HG03045 (cell line): Measurements from ENCODE around the gene C1QTNF7.

Source experiments
- ATAC-seq: cut with Tn5 transposase; IDR thresholded peaks from one replicate; pipeline ENCODE4 v1.9.1; 2021; ENCODE audit warnings: mild to moderate bottlenecking, moderate library complexity; ENCODE audit not compliant: unreplicated experiment

C1QTNF7 gene, protein sequence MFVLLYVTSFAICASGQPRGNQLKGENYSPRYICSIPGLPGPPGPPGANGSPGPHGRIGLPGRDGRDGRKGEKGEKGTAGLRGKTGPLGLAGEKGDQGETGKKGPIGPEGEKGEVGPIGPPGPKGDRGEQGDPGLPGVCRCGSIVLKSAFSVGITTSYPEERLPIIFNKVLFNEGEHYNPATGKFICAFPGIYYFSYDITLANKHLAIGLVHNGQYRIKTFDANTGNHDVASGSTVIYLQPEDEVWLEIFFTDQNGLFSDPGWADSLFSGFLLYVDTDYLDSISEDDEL

DNA sequence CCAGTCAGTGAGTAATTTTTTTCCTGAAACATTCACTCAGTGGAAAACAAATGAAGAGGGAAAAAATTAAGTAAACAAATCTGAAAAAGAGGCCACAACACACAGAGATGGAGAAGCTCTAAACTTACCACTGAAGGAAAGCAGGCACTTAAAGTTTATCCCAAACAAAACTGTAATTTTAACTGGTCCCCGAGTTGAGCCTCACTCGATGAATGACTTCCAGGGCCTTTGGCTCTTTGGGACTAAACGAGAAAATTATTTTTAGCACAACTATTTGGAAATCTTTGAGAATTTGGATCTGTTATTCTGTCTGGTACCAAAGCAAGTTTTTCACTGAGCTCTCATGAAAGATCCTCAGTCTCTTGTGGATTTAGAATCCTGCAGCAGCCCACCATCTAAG lies at the start of gene C1QTNF7:
Gene C1QTNF7, plus strand, starts transcription at position 333 of the 400 bp plus-strand sequence. CDS start 7,711 bp downstream, outside the sequence.
- no peak for ATAC-seq

DNA sequence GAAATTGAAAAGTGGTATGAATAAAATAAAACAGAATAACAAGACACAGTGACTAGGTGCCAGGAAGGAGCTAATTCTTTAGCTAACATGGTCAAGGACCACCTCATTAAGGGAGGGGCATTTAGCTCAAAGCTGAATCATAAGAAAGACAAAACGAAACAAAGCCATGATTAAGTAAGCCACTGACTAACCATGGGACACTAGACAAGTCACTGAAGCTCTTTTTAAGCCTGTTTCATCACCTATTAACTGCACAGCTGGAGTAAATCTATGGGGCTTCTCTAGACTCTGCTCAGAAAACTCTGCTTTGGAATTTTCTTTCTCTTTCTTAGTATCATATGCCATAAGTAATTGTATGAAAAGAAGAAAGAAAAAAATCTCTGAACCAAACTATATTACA lies 49.8 kb upstream of the C1QTNF7 start:
- no peak for ATAC-seq

DNA sequence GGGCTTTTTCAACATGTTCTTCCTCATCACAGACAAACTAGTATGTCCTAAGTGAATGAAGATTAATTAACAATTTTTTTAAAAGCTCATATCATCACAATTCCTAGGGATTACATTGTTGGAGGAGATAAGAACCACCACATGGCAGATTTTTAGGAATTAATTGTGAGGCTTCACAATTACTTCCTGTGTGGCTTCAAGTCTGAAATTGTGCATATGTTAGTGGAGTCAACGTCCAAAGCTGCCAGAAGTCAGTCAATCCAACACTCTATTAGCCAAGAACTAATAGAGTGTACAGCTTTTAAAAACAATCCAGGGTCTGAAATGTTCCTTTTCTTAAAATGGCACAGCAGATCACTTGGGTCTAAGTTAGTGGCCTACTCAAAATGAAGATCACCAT lies 49.3 kb upstream of the C1QTNF7 start:
- no peak for ATAC-seq

DNA sequence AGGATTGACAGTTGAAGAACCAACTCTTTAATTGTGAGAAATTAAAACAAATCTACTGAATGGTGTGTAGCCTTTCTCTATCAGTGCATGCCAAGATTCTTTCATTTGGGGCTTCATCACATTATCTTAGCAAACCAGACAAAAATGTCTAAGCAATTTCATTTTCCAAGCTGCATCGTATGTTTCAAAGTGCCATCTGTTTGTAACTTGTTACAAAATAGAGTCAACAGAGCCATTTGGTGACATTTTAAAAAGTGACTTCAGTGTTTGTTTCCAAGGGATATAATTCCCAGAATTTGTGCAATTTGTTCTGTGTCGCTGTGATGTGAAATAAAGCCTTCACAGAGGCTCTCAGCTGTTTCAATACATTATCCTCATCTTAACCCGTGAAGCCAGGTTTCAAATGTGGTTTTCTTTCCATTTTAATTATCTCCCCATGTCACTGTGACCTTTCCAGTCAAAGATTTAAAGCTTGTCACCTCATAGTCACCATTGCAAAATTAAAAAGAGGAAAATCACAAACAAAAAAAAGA lies 46.0 kb upstream of the C1QTNF7 start:
- no peak for ATAC-seq

DNA sequence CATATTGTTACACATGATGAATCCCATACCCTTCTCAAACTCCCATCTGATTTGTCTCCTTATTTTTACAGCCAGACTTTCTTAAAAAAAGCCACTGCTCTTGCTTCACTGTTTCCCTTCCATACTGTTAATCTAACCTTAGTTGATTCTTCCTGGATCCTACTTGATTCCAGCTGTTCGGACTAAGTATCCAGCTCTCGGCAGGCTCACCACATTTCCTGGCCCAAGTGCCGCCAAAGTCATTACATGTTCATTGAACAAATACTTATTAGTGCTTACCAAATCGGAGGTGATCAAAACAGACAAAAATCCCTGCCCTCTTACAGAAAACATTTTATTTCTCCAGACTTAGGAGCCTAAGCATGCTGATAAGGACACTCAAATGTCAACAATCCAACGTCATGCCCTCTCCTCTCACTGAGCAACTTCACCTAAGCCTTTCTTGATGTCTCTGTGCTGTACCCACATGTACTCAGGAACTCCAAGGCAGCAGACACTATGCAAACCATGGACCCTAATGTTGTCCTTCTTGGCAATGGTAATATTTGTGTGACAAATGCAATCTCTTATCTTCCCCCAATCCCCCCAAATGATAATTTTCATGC lies 45.1 kb upstream of the C1QTNF7 start:
- no peak for ATAC-seq

DNA sequence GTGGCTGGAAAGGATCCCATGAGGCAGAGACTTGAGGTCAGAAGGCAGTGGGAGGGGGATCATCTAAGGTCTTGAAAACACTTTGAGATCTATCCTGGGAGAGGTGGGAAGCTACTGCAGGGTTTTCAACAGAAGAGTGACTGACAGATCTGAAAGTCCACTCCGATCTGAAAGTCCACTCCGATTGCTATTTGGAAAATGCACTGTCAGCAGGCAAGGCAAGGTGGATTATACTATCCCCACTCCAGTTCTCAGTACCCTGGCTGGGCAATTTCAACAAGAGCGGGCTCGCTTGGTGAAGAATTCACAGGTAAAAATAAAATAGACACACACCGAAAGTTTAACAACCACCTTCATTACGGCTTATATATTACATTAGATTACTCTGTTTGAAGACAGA lies 42.3 kb upstream of the C1QTNF7 start:
- ATAC-seq: no peak

DNA sequence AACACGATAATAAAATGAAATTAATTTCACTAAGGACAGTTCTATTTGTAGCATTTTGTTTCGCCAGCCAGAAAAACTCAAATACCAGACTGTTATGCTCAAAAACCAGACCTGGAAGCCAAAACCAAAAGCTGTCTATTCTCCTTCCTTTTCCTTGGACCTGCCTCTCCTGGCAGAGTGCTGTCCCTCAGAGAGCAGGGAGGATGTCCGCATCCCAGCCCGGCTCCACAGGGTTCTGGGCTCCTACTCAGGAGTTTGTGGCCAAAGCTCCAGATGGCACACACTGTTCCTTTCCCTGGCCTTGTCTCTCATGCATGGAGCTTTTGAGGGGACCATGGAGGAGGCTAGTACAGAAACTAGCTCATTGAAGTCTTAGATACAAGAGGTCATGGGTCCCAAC lies 41.9 kb upstream of the C1QTNF7 start:
- ATAC-seq: no peak

DNA sequence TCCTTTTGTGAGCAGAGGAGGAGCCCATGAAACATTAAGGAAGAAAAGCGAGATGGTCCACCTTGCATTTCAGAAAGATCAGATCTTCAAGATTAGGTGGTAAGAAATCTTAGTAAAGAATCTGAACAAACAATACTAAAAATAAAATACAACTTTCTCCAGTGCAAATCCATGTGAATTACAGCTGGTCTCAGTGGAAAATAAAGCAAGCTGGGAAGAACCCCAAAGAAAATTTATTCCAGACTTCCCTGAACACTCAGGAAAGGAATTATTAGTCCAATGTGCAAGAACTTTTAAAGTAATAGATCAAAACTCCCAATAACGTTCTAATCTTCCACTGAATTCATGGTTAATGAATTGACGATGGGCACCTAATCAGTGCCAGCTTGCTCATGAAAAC lies 37.3 kb upstream of the C1QTNF7 start:
- no peak for ATAC-seq

DNA sequence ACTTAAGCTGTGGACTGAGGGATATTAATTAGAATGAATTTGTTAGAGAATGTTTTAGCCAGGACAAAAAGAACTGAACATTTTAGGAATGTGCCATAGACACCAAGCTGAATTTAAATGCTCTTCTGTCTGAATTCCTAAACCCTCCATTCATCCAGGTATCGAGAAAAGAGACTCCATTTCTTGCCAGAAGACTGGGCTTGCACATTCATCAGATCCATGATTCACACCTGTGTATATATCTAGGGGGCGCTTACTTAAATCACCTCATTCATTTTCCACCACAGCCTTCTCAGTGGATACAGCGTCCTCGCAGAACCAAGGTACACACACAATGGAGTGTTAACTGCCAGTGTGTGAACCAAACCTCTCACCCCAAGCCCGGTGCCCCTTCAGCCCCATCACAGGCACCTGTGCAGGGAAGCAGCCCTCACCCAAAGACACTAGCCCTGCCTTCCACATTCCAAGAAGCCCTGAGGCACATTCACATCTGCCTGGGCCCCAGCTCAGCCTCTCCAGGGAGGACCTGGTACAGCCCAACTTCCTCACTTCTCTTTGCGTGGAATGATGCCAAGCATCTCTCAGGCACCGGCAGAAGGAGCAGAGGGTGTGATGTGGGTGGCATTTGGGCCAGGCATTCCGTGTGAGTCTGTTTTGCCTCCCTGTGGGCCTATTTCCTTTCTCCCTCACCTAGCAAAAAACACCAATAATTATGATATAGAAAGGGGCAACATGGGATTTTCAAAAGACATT lies 35.6 kb upstream of the C1QTNF7 start:
- ATAC-seq: no peak

DNA sequence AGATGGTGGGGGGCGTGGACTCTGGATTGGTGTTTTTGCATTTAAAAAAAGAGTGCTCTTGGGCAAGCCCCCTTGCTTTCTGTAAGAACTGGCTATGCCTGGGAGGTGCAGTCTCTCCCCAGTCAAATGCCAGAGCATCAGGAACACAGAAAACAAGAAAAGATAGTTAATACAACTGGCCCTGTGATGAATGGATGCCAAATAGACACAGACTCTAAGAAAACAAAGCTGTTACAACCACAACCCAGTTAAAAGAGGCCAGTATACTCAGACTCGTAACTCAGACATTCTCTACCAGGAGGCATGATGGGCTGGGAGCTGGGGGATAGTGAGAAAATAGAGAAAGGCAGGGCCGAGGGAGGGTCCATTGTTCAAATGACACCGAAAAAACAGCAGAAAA lies 32.5 kb upstream of the C1QTNF7 start:
- no peak for ATAC-seq

DNA sequence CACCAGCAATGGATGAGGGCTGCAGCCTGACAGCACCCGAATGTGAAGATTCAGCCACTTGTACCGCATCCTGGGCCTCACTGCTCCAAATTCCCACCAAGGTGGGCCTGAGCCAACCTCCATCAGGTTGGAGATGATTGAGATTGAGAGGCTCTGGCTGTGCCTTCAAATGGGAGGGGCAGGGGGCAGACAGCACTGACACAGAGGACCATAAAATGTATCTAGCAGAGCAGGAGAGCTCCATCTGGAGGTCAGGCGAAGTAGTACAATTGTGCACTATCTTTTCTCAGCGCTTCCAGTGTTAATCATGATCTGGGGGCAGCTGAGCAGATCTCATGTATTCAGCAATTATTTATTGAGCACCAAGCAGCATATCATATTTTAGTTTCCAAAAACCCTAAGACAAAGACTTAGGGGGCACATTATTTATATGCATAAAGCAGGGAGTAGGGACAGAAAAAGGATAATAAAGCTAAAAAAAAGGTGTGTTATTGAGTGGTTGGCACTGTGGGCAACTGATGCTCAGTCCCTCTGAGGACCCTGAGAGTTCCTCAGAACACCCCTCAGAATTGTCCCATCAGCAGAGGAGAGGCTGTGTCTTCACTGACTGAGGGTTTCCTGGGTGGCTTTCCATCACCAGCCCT lies 31.6 kb upstream of the C1QTNF7 start:
- no peak for ATAC-seq

DNA sequence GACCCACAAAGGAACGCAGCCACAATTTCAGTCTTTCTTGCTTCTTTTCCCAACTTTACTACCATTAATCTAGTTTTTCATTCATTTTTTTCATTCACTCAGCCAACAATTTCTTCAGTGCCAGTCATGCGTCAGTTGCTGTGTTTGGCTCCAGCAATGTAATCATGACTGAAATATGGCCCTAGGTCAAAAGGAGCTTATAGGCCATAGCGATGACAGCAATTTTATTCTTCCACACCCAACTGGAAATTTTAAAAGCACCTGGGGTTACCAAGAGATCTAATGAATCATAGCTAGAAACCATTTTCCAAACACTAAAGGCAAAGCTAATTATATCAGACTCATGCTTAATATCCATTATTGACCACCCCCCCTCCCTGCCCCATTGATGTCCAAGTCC lies 29.8 kb upstream of the C1QTNF7 start:
- ATAC-seq: no peak

DNA sequence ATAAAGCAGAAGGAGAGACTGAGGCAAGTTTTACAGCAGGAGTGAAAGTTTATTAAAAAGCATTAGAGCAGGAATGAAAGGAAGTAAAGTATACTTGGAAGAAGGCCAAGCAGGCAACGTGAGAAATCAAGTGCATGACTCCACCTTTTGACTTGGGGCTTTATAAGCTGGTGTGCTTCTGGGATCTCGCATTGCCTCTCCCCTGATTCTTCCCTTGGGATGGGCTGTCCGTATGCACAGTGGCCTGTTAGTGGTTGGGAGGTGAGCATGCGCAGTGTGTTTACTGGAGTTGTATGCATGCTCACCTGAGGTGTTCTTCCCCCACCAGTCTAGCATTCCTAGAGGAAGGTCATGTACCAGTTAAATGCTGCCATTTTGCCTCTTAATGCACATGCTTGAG lies 29.1 kb upstream of the C1QTNF7 start:
- ATAC-seq: no peak

DNA sequence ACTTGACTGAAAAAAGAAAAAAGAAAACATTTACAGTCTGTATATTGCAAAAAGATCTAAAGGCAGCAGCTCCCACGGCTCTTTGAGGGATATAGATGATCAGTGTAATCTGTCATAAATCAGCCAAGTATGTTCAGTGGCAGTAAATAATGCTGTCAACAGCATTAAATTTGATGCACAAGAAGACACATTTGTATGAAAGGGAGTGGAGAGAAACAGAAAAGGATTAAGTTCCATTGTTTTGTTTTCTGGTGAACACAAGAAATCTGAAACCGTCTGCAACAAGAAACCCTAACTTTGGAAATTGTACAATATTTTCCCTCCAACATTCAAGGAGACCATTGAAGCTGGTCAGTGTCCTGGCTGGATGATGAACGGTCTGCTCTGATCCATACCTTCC lies 27.6 kb upstream of the C1QTNF7 start:
- ATAC-seq: no peak

DNA sequence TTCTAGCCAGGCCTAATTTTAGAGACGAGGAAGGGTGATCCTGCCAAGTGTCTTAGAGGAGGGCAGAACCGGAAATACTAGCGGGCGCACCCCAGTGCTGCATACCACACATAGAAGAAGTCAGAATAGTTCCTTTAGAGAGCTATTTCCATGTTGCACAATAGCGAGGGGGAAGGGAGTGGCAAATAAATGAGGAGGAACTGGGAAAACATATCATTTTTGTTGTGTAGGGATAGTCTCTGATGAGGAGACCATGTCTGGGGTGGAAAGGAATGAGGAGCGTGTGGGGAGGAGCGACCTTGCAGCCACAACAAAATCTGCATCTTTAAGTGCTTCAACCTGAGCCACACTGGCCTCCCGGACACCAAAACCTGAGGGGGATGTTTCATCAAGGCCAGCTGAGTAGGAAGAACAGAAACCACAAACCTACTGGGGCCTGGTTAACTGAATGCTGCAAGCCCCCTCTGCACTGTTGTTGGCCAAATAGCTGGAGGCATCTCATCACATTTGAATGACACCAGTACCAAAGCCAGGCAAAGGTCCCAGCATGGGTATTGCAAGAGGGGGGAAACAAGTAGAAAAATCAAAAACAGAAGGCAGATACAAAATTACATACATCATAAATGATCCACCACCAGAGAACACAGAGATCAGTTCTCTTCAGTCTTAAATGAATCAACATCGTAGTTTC lies 26.7 kb upstream of the C1QTNF7 start:
- no peak for ATAC-seq

DNA sequence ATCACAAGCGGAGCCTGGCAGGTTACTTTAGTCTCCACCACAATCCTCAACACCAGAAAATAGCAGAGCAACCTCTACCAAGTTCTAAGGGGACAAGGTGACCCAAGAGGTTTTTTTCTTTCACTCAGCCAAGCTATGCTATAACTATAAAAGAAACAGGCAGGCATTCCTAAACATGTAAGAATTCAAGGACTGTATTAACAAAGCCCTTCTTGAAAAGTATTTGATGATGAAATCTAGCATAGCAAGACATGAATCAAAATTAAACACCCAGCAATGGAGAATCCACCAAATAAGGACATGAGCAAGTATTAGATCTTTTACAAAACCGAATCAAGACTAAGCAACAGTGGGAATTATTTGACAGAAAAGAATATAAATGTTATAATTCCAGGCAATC lies 25.7 kb upstream of the C1QTNF7 start:
- no peak for ATAC-seq

DNA sequence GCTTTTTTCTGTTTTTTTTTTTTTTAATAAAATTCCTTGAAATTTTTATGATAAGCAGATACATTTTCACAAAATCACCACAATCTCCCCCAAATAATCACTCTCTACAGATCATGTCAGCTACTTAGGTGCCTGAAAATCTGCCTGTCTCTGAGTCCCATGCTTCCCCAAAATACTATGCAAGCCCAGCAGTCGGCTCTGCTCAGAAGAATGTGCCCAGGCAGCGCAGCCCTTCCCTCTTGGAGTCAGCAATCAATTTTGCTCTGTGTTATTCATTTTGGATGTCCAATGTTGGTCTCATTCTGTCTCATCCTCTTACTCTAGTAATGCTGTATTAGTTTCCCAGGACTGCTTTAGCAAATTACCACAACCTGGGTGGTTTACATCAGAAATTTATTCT lies 24.9 kb upstream of the C1QTNF7 start:
- no peak for ATAC-seq

DNA sequence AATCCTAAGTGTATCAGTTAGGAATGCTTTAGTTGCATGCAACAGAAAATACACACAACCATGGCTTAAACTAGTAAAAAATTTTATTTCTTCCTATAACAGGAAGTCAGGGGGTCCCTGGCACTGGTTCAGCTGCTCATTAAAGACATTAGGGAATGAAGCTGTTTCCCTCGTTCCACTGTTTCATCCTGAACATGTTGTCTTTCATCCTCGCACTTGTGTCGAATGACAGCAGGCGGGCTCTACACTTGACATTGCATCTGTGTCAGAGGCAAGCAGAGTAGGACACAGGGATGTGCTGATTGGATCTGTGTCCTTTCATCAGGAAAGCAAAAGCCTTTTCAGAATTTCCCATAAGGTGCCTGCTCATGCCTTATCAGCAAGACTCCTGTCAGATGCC lies 22.8 kb upstream of the C1QTNF7 start:
- no peak for ATAC-seq

DNA sequence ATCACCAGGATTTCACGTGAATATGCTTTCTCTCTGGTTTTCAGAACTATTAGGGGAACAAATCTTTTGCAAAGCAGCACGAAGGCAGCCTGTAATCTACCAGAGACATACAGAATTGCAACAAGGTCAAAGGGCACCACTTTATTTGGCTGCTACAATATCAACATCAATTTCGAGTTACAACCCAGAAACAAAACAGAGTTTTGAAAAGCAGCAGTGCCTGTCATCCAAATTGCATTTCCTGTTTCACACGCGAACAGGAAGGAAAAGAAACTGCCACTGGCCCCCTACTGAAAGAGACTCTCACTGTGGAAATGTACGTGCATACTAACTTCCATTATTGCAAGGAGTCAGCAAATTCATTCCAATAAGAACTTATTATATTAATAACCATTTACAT lies 17.1 kb upstream of the C1QTNF7 start:
- no peak for ATAC-seq

DNA sequence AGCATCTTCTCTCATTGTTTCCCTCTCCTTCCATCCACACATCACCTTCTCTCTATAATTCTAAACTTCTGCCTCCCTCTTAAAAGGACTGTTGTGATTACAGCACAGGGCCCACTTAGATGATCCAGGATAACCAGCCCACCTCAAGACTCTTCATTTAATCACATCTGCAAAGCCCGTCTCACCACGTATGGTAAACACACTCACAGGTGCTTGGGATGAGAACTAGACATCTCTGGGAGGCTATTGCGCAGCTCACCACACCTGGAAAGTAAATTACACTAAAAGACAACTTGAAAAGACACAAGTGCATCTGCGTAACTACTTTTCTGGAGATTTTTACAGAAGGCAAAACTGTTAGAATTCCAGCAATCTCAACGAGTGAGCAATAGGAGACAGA lies 15.4 kb upstream of the C1QTNF7 start:
- ATAC-seq: no peak
